ENCODE data around the gene KCNMA1.

DNA sequence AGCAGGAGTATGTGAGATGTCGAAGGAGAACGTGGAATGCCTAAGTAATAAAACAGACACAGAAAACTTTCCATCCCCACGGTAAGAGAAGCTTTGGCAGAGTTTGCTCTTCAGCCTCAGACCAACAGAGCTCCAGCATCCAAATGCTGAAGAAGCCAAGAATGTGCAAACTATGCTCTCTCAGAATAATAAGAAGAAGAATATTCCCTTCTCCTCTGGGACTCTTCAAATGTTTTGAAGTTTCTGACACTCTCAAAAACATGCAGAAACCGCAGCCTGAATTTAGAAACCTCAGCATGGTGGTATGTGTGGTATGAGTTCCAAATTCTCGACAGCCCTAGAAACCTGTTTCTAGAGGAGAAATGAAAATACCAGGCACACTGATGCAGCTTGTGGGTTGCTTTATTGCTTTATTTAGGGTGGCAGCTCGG is 113.3 kb downstream of the KCNMA1 start:
- TF ChIP-seq, protein P1, sequence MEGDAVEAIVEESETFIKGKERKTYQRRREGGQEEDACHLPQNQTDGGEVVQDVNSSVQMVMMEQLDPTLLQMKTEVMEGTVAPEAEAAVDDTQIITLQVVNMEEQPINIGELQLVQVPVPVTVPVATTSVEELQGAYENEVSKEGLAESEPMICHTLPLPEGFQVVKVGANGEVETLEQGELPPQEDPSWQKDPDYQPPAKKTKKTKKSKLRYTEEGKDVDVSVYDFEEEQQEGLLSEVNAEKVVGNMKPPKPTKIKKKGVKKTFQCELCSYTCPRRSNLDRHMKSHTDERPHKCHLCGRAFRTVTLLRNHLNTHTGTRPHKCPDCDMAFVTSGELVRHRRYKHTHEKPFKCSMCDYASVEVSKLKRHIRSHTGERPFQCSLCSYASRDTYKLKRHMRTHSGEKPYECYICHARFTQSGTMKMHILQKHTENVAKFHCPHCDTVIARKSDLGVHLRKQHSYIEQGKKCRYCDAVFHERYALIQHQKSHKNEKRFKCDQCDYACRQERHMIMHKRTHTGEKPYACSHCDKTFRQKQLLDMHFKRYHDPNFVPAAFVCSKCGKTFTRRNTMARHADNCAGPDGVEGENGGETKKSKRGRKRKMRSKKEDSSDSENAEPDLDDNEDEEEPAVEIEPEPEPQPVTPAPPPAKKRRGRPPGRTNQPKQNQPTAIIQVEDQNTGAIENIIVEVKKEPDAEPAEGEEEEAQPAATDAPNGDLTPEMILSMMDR (IDR thresholded peaks at IDR 0.05), result no peak
- TF ChIP-seq ZFX (IDR thresholded peaks at IDR 0.05; ENCODE audit: borderline replicate concordance), result no peak

Data from 22Rv1 (cell line).